GM21737 (cell line): ENCODE results near the gene RFC5.
"Not testable (repeated sequence)": the region's sequence is repeated elsewhere in the genome, so short reads cannot be mapped to it uniquely, and the experiment has no call there.

Source experiments
- ATAC-seq: cut with Tn5 transposase; IDR thresholded peaks from one replicate; pipeline ENCODE4 v1.9.1; 2021; ENCODE audit warnings: mild to moderate bottlenecking, moderate library complexity; ENCODE audit not compliant: unreplicated experiment

RFC5 gene

DNA sequence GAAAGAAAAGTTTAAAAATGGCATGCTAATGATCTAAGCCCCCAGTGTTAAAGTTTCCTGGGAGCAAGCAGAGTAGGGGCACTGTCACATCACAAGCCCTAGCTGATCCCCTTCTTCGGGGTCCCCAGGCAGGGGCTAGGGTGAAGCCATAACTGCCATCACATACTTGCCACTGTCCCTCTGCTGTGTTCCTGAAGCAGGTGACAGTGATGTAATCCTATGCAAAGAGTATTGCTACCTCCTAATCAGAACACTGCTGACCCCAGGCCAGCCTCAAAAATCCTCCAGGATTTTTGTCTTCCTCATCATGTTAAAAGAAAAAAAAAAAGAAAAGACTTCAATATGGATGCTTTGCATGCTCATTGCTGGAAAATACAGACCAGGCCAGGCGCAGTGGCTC lies 1.2 kb upstream of the RFC5 start:
- ATAC-seq, result no peak

- no peak for ATAC-seq
These were observed 559 bp upstream of the RFC5 start for GRCh38 chr12:118015944-118016343.

GRCh38 chr12:118017926-118018325 lies 1.4 kb downstream of the RFC5 start:
- no peak for ATAC-seq

- no peak for ATAC-seq
These were observed 3.5 kb downstream of the RFC5 start for GRCh38 chr12:118020036-118020435.

DNA sequence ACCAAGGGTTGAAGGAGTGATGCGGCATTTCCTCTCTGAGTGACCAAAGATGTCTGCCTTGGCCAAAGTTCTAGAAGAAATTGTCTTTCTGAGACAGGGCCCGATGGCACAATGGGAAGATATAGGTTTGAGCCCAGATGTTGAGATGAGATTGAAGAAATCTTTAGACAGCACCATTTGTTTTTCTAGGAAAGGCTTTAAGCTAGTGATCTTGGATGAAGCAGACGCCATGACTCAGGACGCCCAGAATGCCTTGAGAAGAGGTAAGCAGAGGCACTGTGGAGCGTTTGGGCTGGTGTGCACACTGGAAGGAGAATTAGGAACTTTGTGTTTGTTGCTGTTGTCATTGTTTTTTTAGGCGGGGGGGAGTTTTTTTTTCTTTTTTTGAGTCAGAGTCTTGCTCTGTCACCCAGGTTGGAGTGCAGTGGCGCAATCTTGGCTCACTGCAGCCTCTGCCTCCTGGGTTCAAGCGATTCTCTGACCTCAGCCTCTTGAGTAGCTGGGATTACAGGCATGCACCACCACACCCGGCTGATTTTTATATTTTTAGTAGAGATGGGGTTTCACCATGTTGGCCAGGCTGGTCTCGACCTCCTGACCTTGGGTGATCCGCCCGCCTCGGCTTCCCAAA lies 5.7 kb downstream of the RFC5 start:
- not testable (repeated sequence) for ATAC-seq

- ATAC-seq, result no peak
These were observed 6.2 kb downstream of the RFC5 start for GRCh38 chr12:118022728-118023109.

DNA sequence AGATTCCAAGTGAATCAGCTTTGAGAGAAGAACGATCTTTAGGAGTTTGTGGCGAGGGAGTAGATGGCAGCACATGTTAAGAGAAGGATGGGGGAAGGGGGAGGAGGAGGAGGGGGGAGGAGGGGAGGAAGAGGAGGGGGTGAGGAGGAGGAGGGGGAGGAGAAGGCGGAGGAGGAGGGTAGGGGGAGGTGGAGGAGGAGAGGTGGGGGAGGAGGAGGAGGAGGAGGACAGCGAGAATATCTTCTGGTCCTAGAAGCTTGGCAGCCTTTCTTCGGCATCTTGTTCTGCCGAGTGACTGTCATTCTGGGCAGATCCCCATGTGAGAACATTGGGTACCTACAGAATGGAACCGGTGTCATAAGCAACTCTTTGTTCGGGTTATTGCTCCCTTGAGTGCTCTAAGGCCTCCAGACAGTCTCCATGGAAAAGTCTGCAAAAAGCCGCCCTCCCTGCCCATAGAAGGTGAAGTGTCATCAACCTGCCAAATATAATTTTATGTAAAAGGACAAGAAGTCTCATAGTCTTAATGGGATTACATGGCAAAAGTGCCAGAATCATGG lies 6.9 kb downstream of the RFC5 start:
- no peak for ATAC-seq

DNA sequence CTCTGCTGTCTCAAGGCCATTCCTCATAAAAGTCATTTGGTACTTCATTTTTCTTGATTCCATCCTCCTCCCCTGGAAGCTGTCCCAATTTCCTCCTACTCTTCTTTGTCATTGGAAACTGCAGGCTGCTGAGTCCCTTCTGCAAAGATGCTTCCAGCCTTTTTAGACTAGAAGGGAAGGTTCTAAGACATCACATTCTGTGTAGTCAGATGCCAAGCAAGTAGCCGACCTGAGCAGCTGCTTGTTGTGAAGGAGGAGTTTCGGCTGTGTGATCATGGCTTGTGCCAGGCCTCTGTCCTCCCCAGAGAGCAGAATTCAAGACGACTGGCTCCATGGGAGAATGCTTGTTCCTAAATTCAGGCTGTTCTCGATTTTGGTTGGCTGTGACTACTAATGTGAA lies 8.7 kb downstream of the RFC5 start:
- no peak for ATAC-seq

GRCh38 chr12:118029166-118029565 lies 12.7 kb downstream of the RFC5 start:
- ATAC-seq, result no peak

GRCh38 chr12:118032188-118032587 lies 15.7 kb downstream of the RFC5 start:
- ATAC-seq, result no peak

GRCh38 chr12:118033323-118033722 lies 16.8 kb downstream of the RFC5 start:
- ATAC-seq, result no peak

DNA sequence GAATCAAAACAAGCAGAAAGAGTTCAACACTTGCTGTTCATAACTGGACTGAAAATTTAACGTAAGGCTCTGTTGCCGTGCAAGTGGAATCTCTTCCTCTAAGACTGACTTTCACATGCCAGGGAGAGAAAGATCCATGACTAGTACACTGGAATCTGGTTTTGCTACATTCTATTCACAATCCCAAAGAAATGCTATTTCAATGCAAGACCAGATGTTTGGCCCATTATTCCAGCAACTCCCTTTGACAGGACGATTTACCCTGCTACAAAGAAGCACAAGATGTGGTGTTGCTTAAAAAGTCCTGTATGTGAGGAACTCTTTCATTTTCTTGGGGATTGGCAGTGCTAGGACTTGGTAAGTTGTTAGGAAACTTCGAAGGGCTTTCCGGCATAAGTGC lies 17.4 kb downstream of the RFC5 start:
- ATAC-seq, result no peak

- no peak for ATAC-seq
These were observed 18.1 kb downstream of the RFC5 start for GRCh38 chr12:118034429-118035189.

DNA sequence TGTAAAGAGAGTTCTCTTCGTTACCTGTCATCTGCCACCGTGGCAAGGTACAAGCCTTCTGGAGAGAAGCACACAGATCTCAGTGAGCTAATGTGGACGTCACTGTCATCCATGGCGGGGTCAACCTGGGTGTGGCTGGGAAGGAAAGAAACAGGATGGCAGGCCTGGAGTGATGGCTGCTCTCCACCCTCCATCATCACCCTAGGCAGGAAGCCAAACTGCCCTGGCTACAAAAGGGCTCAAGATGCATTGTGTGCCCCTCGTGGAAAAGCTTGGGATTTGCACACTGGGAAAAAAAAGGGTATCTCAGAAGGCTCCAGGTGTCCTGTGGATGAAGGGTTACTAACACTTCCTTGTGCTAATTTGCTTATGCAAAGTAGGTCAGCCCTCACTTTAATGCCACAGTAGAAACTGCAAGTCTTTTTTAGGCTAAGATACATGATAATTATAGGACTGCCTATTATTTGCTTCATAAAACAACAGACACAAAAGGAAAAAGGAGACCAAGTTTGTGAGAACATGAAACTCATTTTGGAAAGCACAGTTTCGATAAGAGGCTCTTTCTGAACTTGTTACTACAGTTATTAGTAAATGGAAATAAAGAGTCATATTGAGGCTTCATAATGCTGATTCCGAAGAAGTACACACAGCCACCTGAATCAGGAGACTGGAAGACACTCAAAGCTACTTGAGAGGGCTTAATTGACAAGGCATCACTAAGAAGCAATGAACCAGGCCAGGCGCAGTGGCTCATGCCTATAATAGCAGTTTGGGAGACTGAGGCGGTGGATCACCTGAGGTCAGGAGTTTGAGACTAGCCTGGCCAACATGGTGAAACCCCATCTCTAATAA lies 18.9 kb downstream of the RFC5 start:
- no peak for ATAC-seq

- no peak for ATAC-seq
These were observed 20.3 kb downstream of the RFC5 start for GRCh38 chr12:118036672-118037411.

DNA sequence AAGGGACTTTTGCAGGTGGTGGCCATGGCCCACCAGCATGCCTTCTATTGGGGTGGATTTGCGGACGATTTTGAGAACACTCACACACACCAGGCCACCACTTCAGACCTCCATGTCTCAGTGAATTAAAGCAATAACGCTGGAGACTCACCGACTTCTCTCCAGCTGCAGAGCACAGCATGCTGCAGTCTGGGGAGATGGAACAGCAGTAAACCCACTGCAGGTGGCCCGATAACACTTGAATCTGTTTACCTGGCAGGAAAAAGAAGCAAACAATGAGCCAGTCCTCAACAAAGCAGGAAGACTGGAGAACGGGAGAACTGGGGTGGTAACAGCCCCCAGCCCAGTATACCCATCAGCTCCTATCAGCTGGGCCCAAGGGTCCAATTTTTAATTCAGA lies 21.6 kb downstream of the RFC5 start:
- ATAC-seq, result no peak

DNA sequence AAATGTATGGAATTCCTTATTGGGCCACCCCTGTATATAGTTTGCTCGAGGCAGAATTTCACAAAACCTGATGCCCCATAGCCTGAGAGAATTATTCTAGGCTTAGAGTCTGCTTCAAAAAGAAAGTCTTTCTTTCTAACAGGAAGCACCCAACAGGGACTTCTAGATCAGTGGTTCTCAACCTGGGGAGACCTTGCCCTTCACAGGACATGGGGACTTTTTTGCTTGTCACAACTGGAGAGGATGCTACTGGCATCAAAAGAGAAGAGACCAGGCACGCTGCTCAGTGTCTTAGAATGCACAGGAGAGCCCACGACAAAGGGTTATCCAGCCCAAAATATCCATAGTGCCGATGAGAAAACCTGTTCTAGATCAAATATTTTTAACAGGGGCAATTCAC lies 25.6 kb downstream of the RFC5 start:
- no peak for ATAC-seq

- ATAC-seq, result no peak
These were observed 27.6 kb downstream of the RFC5 start for GRCh38 chr12:118044075-118044474.

DNA sequence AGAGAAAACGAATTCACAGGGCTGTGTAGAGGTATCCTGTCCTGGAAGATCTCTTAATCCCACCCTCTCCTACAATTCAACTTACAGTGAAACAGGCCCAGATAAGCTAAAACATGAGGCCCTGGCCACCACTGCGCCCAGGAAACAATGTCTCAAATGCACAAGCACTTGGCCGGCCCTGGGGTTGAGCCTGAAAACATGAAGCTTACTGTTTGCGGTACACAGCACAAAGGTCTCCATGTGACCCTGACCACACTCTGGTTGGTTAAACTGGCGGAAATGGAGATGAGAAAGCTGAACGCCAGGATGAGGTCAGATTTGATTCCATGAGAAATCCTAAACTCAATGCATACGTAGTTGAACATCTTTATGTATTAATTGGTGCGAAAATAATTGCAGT lies 28.1 kb downstream of the RFC5 start:
- no peak for ATAC-seq

- no peak for ATAC-seq
These were observed 29.9 kb downstream of the RFC5 start for GRCh38 chr12:118046430-118046829.
